Left hindlimb (tissue), 1 donor: Measurements from ENCODE around the gene LRIG1.

Experiments
- DNase-seq: peaks from one replicate; pipeline ENCODE4 v3.0.0-alpha.2; 2018

Gene LRIG1

DNA sequence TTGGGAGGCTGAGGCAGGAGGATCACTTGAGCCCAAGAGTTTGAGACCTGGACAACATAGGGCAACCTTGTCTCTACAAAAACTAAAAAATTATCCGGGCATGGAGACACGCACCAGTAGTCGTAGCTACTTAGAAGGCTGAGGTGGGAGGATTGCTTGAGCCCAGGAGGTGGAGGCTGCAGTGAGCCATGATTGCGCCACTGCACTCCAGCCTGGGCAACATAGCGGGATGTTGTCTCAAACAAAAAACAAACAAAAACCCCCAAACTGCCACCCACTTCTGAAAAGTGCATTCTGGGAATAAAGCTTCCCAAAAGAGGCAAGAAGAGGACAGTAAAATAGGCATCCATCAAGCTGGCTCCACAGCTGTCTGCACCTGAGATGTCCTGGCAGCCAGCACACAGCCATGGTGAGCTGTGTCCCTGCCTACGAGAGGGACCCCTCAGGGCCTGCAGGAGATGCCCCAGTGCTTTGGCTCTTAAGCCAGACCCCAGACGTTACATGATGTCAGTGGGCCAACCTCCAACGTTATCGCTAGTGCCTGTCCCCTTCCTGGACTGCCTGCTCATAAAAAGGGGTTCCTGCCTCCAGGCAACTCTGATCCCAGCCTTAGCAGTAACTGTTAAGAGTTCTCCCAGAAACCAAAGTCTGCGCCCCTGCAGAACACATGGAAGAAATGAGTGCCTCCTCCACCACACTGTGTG, 101.1 kb downstream of the LRIG1 start:
- no peak for DNase-seq

DNA sequence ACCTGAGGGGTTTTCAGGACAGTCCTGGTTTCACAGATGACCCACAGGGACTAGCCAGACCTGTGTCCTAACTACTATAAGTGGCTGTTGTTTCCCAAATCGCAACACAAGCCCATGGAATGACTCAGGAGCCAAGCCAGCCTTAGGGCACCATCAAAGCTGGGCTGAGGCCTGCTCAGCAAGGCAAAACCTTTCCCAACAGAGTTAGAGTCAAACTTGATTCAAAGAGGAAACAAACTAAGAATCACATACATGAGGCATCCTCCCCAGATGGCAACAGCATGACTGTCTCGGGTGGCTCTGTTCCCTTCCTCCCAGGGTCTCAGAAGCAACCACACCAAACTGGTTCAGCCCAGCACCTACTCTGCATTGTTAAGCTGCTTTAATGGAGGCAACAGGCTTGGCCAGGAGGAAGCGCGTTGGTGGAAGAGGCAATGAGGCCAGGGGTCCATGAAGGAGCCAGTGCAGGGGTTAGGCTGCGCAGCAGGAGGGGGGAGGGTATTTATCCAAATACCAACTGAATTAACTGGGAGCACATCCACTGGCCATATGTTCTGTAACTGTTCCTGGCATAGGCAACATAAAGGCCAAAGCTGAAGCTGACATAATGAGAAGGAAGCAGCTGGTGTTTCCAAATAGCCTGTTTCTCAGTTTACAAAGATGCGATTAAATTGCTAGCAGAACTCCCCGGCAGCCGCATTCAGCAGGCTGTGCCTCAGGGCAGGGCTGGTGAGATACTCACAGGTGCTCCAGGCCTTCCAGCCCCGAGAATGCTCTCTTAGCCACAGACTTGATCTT, 102.4 kb downstream of the LRIG1 start:
- no peak for DNase-seq

DNA sequence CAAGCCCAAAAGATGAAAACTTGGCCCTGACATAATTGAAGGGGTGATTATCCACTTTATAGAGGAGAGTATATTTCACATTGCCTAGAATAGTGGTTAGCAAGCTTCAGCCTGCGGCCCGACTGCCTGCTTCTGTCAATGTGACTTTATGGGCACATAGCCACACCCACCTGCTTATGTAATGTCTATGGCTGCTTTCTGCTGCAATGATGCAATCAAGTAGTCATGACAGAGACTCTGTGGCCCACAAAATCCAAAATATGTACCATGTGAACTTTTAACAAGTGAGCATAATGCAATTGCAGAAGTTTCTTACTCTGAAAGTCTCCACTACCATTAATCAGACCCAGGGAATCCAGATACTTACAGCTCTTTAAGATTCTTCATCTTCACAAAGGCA, 103.1 kb downstream of the LRIG1 start:
- DNase-seq = no peak

DNA sequence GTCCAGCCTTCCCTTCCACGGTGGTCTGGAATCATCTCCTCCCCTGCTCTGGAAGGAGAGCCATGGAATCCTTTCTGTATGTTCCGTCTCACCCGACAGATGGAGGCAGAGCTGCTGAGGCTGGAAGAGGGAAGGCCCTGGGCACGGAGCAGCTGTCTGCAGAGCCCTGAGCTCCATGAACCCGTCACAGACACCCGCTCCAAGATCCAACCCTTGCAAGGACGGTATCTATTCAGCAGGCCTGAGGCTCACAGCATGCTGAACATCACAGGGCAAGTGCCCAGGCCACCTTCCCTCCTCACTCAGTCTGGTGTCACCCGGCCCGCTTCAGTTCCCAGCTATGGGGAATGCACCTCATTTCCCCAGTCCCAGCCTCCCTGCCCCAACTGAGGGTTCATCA, 103.9 kb downstream of the LRIG1 start:
- no peak for DNase-seq

DNA sequence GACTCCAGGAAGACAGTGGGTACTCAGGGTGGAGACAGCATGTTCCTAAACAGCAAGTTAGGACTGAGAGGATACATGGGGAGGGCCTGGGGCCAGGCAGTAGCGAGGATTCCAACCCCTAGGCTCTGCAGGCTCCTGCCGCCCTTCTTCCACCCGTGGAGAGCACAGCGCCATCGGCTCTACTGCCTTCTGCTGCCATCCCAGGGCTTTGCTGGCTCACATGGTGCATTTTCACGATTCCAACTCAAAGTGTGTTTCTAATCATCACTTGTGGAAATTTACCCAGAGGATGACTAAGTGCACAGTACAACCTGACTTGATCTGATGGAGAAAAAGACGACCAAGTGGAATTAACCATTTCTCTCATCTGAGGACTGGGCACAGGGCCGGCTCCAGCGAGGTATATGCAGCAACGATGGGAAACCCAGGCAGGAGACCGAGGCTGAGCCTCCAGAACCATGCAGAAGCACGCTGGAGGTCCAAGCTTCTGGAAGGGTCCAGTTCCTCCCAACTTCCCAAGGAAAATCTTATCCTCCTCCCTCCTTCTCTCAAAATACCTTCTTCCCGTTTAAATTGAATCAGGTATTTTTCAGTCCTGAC, 104.6 kb downstream of the LRIG1 start:
- no peak for DNase-seq

DNA sequence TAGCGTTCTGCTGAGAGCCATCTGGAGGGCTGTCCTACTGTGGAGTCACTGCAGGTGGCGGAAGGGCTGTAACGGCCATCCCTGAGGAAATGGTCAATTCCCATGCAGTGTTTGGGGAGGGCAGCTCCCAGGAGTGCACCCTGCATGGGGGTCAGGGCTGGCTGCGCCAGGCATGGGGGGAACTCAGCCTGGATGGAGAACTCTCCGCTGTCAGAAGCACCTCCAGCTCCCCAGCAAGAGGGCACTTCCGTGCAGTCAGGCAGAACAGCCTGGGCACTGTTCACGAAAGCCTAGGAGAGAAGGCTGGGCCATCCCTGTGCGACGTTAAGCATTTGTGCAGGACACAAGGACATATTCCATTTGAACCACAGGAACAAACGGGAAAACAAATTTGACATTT, 105.2 kb downstream of the LRIG1 start:
- DNase-seq = no peak

DNA sequence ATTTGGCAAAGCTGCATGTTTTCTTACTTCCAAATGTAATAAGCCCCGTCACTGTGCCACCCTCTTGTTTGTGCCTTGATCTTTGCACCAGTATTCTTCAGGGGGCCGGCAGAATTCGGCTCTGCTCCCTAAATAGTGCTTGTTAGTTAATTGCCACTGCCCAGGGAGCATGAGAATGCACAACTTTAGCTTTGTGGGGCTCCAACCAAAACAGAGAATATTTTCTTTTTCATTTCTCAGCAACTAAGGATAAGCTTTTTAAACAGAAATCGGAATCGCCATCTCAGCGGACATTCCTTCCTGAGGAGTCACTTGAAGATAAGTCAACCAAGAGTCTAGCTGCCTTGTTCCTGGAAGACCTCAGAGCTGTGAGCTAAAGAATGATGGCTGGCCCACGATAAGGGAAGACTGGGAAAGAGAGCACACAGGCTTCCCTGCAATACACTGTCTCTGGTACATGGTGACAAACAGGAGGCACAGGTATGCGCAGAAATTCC, 106.0 kb downstream of the LRIG1 start:
- DNase-seq = no peak

DNA sequence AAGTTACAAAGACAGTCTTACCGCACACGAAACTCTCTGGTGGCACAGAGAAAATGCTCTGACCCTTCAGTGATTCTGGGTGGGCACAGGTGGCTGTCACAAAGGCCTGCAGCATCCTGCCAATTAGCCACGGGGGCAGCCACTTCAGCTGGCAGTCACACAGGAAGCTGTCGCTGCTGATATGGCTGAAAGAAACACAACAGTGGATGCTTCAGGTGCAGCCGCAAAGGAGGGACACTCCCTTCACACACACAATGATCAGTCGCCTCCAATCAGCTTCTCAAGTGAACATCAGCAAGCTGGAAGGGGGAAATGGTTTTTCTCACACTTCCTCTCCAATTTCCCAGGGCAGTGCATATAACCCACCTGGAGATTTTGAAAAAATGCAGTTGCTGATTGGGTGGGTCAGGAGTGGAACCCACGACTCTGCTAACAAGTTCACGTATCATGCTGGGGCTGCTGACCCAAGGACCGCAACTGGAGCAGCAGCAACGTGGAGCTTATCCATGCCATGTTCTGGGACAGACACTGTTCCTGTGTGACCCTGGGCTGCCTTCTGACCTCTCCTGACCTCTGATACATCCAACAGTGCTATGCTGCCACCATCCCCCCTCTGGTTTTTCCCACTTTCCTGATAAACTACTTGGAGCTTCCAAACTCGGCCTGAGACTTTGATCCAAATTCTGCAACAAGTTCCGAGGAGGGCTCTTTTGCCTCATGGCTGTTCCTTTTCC, 106.6 kb downstream of the LRIG1 start:
- DNase-seq = no peak

DNA sequence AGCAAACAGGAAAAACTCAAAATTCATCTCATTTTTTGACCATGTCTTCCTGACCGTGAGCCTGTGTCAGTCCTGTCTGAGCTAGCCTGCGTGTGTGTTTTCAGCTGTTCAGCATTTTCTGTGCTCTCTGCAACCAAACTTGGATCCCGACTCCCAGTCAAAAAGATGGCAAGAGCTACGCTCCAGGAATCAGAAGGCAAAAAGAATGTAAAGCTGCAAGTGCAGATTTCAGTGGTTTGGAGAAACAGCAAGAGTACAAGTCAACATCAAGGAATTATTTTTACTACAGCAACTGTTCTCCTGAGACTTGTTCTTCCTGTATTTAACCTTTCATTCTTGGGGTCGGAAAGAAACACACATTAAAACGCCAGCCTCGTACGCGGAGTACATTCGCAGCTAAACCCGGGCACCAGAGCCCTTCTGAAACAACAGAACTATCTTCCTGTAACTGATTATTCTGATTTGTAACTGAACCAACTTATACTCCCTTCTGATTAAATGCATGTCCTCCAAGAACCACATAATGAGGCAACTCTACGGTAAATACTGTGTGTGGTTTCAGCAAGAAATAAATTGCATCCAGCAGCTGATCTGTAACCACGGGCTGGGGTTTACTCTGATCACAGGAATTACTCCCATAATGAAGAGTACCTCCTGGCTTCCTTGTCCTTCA, 107.4 kb downstream of the LRIG1 start:
- DNase-seq = peak; percentile 60

DNA sequence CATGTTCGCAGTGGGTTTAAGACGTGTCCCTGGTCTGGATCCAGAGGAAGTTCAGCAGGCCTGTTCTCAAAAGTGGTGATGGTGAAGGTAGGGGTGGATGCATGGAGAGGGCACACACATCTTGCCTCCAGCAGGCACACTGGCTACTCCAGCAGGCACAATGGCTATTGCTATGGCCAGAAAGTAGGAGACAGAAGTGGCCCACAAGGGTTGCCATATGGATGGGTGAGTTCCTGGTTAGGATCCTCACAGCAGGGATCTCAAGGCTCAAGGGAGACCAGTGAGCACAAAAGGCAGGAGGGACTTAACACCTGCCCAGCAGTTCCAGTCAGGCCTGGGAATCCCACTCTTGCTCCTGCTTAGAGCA, 107.9 kb downstream of the LRIG1 start:
- no peak for DNase-seq

DNA sequence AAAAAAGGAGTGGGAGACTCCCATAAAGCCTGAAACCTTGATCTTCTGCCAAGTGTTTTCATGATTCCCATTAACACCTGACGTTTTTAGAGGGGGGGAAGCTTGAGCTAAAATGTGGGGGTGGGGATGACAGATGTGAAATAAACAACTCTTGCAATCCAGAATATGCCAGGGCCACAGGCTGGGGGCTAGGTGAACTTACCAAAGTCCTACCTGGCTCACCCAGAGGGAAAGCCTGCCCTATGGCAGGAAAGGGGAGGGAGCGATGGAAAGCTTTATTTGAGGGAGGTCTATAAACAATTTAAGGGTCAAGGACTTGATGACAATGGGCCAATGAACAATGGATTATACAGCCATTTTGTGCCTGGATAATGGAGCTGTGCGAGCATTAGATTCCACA, 108.3 kb downstream of the LRIG1 start:
- no peak for DNase-seq

DNA sequence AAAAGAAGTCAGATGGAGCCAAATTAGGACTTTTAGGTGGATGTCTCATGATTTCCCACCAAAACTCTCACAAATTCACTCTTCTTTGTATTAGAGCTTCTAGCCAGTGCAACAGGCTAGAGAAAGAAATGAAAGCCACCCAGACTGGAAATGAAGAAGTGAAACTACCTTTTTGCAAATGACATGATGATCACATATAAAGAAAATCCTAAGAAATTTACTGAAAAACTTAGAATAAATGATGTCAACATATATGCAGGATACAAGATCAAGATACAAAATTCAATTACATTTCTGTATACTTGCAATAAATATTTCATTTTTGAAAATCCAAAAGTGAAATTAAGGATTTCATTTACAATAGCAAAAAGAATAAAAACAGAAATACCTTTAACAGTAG, 110.8 kb downstream of the LRIG1 start:
- no peak for DNase-seq

DNA sequence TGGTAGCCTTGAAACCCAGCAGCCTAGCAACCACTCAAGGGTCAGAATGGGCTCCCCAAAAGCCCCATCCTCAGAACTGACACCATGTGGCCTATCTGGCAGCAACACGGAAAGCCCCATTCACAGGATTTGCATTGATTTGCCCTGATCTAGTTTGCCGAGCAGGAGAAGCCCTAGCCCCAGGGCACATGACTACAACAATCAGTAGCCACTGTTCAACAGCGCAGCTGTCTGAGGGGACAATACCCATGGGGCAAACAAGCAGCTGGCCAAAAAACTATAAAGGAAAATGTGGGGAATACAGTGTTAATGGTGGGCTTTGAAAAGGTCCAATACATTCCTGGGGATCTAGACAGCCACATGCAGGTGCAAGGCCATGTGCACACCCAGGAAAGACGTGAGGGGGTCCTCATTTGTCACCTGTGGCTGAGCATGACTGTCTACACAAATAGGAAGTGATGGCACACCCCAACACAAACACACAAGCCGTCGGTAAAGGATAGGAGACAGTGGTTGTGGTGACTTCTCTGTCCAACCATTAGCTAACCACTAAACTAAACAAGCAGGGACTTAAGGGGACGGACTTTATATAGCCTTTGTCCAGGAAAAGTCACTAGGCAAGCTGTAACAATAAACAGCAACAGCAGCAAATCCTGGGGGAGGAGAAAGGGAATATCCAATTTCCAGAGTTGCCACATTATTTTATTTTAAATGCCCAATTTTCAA, 113.7 kb downstream of the LRIG1 start:
- DNase-seq = no peak

DNA sequence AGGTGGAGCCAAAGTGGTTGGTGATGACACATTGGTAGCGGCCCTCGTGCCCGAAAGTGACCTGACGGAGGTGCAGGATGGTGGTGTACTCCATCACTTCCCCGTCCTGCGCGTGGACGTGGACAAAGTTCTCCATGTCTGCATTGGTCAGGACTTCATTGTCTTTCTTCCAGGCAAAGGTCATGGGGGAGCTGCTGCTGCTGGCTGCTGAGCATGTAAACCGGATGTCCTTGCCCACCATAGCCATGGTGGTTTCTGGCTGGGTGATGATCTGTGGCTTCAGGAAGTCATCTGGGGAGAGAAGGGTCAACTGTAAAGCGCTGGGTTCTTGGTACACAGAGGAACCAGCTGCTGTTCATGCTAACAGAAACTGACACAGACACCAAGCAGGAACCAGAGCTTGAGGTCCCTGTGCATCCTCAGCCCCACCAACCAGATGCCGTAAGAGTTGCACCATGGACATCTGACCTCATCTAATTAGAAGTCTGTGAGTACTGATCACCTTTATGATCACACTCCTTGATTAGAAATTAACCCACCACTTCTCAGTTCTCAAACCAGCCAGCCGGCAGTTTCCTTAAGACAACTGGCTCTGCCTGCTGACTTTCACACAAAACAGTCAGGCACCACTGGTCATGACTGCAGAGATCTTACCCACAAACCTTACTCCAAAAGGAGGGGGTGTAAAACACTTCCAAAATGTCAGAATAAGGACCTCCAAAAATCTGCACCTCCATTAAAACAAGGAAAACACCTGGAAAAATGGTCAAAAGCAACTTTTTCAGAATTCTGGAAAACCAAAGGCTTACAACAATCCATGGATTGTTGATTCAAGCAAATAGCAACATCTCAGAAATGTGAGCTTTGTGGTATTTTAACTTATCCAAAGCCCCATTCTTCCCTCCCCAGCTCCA, 114.6 kb downstream of the LRIG1 start:
- no peak for DNase-seq

DNA sequence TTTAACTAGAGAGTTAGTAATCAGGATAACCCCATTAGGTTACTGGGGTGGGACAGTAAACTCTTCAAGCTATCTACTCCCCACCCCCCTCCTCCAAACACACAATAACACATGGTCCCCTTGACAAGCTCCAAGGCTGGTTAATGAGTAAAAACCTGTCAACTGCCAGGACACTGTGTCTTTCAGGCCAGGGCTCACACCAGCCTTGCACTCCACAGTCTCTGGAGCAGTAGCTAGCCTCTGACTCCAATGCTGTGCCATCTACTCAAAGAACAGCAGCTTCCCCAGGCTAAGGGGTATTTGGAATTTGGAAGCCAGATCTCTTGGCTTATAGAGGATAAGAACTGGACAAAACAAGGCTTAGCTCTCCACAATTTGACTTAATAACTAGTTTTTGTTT, 115.8 kb downstream of the LRIG1 start:
- DNase-seq = no peak

DNA sequence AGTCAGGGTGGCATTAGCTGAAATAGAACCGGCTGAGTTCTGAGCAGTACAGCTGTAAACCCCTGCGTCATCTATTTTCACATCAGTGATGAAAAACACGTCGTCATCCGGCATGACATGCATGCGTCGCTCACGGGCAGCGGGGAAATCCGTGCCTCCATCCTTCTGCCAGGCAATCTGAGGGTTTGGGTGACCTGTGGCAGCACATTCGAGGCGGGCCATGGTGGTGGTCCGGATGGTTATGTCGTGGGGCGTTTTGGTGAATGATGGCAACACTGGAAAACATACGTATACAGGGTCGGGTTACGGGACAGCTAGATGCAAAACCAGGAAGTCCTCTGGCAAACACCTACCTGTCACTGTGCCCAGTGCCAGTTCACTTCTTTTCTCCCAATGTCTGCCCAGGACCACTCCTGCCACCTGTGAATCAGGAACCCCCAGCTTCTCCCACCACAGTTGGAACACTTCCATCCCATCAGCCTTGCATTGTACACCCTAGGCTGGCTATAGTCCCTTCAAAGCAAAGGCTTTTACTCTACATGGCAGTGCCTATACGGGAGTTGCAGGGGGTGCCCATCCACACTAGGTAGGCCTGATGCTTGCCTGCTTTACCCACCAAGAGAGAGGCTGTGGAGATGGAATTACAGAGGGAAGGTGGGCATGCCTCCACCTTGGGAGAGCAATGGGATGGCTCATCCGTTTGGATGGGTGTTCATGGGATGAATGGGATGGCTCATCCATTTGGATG, 116.7 kb downstream of the LRIG1 start:
- no peak for DNase-seq

DNA sequence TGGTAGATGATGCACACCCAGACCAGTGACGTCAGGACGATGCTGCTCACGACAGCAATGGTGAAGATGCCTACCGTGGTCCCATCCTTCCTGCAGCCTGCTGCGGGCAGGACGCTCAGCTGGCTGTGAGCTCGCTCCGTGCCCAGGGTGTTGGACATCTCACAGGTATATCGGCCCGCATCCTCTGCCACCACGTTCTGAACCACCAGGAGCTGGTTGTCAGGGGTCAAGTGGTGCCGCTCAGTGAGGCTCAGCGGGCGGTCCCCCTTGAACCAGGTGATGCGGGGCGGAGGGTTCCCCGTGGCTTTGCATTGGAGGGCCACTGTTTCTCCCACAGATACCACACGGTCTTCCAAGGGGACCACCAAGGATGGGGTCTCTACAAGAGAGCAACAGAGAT, 117.8 kb downstream of the LRIG1 start:
- no peak for DNase-seq

DNA sequence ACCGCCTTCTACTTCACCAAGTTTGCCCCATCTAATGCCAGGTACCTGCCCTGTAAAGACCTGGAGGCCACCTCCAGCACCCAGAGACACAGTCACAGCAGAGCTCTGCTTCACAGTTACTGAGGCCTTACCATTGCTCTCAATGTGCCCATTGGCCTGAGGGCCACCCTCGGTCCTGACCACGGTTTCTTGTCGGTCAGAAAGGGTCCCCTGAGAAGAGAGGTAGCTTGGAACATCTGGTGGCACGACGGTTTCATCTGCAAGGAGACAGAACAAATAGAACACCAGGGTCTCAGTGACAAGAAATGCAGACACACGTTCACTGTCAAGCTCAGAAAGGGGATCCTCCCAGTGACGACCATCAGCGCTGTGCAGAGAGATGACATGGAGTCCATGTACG, 118.7 kb downstream of the LRIG1 start:
- DNase-seq = no peak

DNA sequence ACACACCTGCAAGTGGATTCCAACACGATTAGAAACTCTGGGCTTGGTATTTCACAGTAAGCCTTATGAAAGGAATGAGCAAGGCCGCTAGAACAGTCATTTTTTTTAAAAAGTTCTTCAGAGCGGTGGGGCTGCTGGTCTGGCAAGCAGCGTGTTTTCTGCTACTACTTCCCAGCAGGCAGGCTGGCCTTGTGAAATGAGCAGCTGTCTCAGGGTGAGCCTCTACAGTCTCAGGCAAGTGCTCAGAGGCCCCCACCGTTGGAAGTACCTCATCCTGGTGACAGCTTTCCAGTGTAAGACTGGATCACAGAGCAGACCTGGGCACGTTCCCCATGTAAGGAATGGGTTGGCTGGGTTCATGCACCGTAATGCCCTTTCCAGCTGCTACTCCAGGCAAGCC, 119.2 kb downstream of the LRIG1 start:
- DNase-seq = peak; percentile 75
